ENCODE measurements around the gene MSI2. TPM values are rescaled to one million over a fixed set of nuclear protein-coding genes. Genes with fewer than 3 reads are reported as not detected.
"Not testable (repeated sequence)": the region's sequence is repeated elsewhere in the genome, so short reads cannot be mapped to it uniquely, and the experiment has no call there.

The MSI2 gene
- total RNA-seq, result 10 to 100 TPM; 54.1 to 74.8 TPM

DNA sequence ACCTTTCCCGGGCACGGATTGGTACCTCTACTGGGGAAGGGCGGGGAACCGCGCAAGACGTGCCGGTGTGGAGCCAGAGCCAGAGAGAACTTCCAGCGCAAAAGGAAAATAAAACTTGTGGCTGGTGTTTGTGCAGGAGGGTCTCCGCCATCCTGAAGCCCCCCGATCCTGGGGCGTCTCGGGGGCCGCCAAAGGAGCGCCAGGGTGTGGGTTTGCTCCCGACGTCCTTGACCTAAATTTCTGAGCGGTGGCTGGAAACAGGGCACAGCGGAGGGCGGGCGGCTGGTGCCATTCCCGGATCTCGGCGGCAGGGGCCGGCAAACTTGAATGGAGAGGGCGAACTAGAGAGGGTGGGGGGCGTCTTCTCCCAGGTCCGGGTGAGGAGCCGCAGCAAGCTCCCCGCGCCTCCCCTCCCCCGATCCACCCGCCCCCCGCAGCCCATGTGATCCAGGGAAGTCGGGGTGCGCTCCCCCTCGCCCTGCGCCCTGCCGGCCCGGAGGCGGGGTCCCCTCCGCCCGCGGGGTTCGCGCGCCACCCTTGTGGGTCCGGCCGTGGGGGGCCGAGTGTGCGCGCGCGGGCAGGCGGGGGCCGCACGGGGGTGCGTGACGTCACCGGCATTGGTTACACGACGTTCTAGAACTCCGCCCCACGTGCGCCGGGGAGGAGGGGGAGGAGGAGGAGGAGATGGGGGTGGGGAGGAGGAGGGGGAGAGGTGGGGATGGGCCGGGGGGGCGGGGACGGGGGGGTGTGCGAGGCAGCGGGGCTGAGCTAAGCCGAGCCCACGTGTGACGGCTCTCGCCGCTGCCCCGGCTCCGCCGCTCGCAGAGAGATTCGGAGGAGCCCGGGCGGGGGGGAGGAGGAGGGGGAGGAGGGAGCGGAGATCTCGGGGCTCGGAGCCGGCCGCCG is at the start of gene MSI2:
TSS of gene MSI2 (plus strand) at position 748 of the 906 bp plus-strand sequence. CDS start 220 bp downstream, outside the sequence.
- Mint-ChIP-seq H3K27ac (peak within 1 kb of the TSS; percentile 88 to 94), H3K9me3 (no peaks in the 10 kb centered on the region), H3K36me3 (peaks cover 14 to 24% of the 10 kb centered on the region in 2 donors)
- ATAC-seq (peak; percentile 69 to 82), DNase-seq (ENCODE audit: low spot score in 2 of 2) (peak; percentile 77 to 79)

DNA sequence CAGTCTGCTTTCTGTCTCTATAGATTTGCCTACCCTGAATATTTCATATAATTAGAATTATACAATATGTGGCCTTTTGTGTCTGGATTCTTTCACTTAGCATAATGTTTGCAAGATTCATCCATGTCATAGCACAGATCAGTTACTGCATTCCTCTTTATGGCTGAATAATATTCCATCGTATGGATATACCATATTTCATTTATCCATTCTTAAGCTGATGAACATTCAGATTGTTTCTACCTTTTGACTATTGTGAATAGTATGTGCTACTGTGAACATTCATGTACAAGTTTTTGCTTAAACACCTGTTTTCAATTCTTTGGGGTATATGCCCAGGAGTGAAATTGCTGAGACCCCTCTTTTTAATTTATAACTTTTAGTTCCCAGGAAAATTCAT is 49.4 kb upstream of the MSI2 start:
- ATAC-seq (no peak), DNase-seq (ENCODE audit: low spot score in 2 of 2) (no peak)
- Mint-ChIP-seq H3K36me3 (peaks cover 0 to 7% of the 10 kb centered on the region in 2 donors), H3K27ac (no peak overlapping the region), H3K9me3 (peaks cover 0 to 10% of the 10 kb centered on the region in 2 donors)

DNA sequence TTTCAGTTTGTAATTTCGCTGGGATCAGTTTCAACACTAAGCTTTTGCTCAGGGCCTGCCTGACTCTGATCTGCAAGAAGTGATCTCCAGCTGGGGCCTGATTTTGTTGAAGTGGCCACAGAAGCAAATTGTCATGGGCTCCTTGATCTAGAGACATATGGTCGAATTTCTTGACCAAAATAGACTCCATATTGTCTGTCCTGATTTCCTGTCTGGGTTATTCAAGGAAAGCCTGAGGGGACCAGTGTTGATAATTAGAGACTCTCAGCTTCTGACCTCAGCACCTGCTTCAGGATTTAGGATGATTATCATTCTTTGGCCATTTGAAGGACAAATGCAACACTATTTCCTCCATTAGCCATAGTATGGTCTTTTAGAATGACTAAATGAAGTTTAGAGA is 48.9 kb upstream of the MSI2 start:
- H3K9me3 Mint-ChIP-seq, result peaks cover 0 to 10% of the 10 kb centered on the region in 2 donors
- DNase-seq (ENCODE audit: low spot score in 2 of 2) (no peak), ATAC-seq (no peak)
- H3K27ac Mint-ChIP-seq, result no peak overlapping the region
- H3K36me3 Mint-ChIP-seq, result peaks cover 0 to 7% of the 10 kb centered on the region in 2 donors

DNA sequence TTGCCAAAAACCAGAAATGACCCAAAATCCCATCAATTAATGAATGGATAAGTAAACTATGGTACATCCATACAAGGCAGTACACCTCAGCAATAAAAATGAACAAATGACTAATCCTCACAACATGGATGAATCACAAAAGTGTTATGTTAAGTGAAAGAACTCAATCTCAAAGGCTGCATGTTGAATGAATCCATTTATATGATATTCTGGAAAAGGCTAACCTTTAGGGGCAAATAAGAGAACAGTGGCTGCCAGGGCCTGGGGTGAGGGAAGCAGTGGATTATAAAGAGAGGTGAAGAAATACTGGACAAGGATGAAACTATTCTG is 46.1 kb upstream of the MSI2 start:
- ATAC-seq, result peak in 1 of 2 donors; percentile 7
- H3K36me3 Mint-ChIP-seq, result peaks cover 0 to 7% of the 10 kb centered on the region in 2 donors
- H3K27ac Mint-ChIP-seq, result no peak overlapping the region
- DNase-seq (ENCODE audit: low spot score in 2 of 2), result no peak
- H3K9me3 Mint-ChIP-seq, result peaks cover 0 to 10% of the 10 kb centered on the region in 2 donors

DNA sequence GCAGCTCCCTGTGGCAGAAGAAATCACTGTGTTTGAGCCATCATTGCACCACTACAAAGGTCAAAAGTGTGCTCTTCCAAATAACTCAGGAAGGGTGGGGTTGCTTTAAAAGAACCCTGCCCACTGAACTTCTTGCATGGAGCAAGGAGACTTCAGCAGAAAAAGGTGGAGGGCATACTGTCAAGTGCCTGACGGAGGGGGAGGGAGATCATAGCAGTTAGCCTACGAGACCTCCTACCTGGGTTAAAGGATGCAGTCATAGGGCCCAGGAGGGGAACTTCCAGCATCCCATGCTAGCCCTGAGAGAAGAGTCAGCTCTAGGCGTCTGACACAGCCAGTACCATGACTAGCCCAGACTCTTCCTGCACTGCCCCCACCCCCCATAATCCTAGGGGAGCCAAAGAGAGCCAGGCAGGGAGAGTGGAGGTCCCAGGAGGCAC is 45.3 kb upstream of the MSI2 start:
- Mint-ChIP-seq H3K27ac (no peak overlapping the region), H3K36me3 (peaks cover 0 to 7% of the 10 kb centered on the region in 2 donors), H3K9me3 (peaks cover 0 to 10% of the 10 kb centered on the region in 2 donors)
- DNase-seq (ENCODE audit: low spot score in 2 of 2), result no peak
- ATAC-seq, result no peak

DNA sequence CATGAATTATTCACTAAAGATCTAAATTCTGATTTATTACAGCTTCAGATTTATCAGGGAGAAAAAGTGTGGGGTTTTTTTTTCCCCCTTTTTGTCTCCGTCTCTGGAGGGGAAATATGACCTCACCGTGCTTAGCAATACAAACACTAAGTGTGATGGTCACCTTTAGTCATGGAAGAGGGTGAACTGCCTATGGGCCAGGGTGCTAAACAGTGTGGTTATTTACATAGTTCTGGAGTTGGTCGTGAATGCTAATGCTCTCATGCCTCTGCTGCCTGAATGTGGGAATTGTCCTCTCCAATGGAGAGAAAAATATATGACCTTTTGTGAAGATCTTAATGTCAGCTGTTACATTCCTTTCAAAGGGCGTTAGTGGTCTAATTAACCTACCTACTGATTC is 44.8 kb upstream of the MSI2 start:
- peaks cover 0 to 7% of the 10 kb centered on the region in 2 donors for H3K36me3 Mint-ChIP-seq
- peaks cover 0 to 10% of the 10 kb centered on the region in 2 donors for H3K9me3 Mint-ChIP-seq
- H3K27ac Mint-ChIP-seq, result no peak overlapping the region
- no peak for DNase-seq (ENCODE audit: low spot score in 2 of 2)
- ATAC-seq, result no peak

DNA sequence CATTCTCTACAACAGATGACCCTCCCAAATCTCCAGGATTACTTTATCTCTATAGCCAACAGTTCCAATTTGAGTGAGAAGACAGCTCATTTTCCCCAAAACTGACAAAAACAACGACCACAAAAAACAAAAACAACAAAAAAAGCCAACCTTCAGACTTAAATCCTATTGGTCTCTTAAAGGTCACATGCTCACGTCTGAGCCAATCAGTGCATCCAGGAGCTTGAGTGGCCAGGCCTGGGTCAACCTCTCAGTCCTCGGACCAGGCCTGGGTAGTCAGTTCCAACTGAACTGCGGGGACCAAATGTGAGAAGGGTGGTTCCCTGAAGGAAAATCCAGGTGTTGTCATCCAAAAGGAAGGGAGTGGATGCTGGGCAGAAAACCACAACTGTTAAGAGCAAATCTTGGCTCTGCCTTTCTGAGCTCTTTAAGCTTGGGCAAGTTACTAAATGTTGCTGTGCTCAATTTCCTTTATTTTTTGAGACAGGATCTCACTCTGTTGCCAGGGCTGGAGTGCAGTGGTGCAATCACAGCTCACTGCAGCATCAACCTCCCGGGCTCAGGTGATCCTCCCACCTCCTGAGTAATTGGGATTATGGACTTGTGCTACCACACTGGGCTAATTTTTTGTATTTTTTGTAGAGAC is 43.0 kb upstream of the MSI2 start:
- ATAC-seq (no peak), DNase-seq (ENCODE audit: low spot score in 2 of 2) (no peak)
- peaks cover 0 to 1% of the 10 kb centered on the region in 2 donors for H3K36me3 Mint-ChIP-seq
- H3K27ac Mint-ChIP-seq, result no peak overlapping the region
- peaks cover 0 to 5% of the 10 kb centered on the region in 2 donors for H3K9me3 Mint-ChIP-seq

DNA sequence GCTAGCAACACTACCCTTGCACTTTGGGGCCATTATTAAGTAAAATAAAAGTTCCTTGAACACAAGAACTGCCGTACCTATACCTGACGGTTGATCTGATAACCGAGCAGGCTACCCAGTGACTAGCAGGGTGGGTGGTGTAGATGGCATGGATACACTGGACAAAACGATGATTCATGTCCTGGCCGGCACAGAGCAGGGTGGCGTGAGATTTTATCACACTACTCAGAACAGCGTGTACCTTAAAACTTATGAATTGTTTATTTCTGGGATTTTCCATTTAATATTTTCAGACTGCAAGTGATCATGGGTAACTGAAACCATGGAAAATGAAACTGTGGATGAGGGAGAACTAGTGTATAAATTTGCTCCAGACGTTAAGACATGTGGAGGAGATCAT is 41.0 kb upstream of the MSI2 start:
- ATAC-seq (no peak), DNase-seq (ENCODE audit: low spot score in 2 of 2) (no peak)
- no peaks in the 10 kb centered on the region for H3K36me3 Mint-ChIP-seq
- H3K9me3 Mint-ChIP-seq, result no peaks in the 10 kb centered on the region
- no peak overlapping the region for H3K27ac Mint-ChIP-seq

DNA sequence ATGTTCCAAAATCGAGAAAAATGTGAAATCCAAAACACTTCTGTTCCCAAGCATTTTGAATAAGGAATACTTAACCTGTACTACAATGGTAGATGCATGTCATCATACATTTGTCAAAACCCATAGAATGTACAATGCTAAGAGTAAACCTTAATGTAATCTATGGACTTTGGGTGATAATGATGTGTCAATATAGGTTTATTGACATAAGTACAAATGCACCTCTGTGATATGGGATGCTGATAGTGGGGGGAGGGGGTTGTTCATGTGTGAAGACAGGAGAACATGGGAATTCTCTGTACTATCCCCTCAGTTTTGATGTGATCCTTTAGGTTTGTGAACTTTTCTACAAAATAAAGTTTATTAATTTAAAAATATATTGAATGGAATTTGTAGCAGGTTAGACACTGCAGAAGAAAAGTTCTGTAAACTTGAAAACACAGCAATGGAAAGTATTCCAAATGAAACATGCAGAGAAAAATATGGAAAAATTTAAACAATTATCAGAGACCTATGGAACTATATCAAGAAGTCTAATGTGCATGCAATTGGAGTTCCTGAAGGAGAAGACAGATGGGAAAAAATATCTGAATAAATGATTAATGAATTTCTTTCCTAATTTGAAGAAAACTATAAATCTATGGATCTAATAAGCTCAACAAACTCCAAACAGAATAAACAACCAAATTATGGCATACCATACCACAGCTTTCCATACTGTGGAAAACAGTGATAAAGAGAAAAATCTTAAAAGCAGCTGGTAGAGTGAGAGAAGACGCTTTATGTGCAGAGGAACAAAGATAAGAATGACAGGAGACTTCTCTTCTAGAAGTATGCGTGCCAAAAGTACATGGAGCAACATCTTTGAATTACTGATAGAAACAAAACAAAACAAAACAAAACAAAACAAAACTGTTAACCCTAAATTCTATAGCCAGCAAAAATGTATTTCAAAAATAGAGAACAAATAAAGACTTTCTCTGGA is 34.7 kb upstream of the MSI2 start:
- peaks cover 0 to 13% of the 10 kb centered on the region in 2 donors for H3K9me3 Mint-ChIP-seq
- ATAC-seq (no peak), DNase-seq (ENCODE audit: low spot score in 2 of 2) (no peak)
- H3K36me3 Mint-ChIP-seq, result no peaks in the 10 kb centered on the region
- no peak overlapping the region for H3K27ac Mint-ChIP-seq

DNA sequence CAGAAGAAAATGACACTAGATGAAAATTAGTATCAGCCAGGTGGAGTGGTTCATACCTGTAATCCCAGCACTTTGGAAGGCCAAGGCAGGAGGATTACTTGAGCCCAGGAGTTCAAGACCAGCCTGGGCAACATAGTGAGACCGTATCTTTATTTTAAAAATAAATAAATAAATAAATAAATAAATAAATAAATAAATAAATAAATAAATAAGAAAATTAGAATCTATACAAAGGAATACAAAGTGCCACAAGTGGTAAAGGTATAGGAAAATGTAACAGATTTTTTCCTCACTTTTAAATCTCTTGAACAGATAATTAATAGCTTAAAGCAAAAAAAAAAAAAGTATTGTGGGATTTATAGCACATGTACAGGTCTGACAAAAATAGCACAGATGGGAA is 33.9 kb upstream of the MSI2 start:
- H3K36me3 Mint-ChIP-seq; DNase-seq (ENCODE audit: low spot score in 2 of 2); H3K27ac Mint-ChIP-seq; ATAC-seq: not testable (repeated sequence)
- H3K9me3 Mint-ChIP-seq, result peaks cover 0 to 13% of the 10 kb centered on the region in 2 donors

DNA sequence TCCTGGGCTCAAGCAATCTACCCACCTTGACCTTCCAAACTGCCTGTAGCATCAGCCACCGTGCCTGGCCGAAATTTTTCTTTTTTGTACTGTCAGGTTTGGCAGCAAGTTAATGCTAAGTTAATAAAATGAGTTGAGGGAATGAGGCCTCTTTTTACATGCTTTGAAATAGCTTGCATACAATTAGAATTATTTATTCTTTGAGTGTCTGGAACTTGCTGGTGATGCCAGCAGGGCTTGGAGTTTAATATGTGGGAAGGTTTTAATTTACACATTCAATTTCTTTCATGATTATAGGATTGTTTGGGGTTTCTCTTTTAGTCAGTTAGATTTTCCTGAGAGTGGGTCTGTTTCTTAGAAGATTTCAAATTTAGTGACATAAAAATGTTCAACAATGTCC is 31.2 kb upstream of the MSI2 start:
- no peaks in the 10 kb centered on the region for H3K36me3 Mint-ChIP-seq
- no peak overlapping the region for H3K27ac Mint-ChIP-seq
- ATAC-seq, result no peak
- H3K9me3 Mint-ChIP-seq, result peaks cover 0 to 13% of the 10 kb centered on the region in 2 donors
- no peak for DNase-seq (ENCODE audit: low spot score in 2 of 2)

DNA sequence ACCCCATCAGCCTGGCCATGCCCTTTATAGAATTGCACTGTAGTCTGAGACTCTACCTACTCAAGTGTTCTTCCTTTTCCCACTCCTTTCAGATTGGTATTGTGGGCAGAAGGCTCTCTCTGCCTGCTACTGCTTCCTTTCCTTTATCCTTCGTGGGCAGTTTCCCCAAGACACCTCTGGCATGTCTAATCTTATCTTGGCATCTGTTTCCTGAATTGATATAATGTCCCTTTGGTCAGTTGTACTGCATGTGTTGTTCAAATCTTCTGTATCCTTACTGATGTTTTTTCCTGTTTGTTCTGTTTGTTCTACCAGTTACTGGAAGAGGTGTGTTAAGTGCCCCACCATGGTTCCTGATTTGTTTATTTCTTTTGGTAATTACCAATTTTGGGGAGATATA is 29.5 kb upstream of the MSI2 start:
- no peak for ATAC-seq

DNA sequence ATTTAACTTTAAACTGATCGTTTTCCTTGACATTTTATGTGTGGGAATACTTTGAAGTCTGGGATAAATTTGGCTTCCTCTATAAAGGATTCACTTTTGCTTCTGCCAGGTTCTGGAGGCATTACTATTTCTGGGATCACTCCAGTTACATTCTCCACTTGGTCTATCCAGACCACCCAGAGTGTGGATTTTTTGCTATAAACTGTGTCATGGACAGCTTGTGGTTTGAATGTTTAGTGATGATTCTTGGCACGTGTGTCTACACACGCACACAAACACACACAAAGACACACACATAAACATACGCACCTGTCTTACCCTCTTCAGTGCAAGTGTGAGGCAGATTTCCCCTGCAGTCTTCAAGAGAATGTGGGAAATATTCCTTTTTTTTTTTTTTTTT is 27.4 kb upstream of the MSI2 start:
- DNase-seq (ENCODE audit: low spot score in 2 of 2), result no peak

More for the DNA sequence above, 29.5 kb upstream of the MSI2 start:
- H3K9me3 Mint-ChIP-seq, result peaks cover 0 to 5% of the 10 kb centered on the region in 2 donors
- DNase-seq (ENCODE audit: low spot score in 2 of 2), result no peak
- H3K36me3 Mint-ChIP-seq, result no peaks in the 10 kb centered on the region
- H3K27ac Mint-ChIP-seq, result no peak overlapping the region

DNA sequence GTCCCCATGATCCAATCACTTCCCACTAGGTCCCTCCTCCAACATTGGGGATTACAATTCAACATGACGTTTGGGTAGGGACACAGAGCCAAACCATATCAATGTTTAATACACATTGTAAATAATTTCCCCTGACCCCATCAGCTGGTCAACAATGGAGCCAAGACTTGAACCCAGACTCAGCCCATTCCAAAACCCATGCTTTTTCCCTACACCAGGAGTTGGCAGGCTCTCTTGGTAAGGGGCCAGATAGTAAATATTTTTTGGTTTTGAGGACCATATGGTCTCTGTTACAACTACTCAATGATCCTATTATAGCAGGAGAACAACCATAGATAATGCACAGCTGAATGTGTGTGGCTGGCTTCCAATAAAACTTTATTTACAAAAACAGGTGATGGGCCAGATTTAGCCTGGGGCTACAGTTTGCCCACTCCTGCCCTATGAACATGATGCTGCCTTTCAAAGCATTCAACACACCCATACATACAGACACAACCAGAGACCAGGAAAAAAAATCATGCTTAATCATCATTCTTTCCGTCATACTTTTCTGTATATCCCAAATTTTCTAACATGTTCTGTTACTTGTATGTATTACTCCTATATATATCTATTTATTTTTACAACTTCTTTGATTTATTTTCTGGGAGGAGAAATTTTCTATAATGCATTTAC is 22.1 kb upstream of the MSI2 start:
- ATAC-seq, result no peak
- Mint-ChIP-seq H3K36me3 (no peaks in the 10 kb centered on the region), H3K9me3 (no peaks in the 10 kb centered on the region), H3K27ac (no peak overlapping the region)
- no peak for DNase-seq (ENCODE audit: low spot score in 2 of 2)

More for the DNA sequence above, 27.4 kb upstream of the MSI2 start:
- no peak for ATAC-seq
- Mint-ChIP-seq H3K36me3 (no peaks in the 10 kb centered on the region), H3K9me3 (no peaks in the 10 kb centered on the region), H3K27ac (no peak overlapping the region)

DNA sequence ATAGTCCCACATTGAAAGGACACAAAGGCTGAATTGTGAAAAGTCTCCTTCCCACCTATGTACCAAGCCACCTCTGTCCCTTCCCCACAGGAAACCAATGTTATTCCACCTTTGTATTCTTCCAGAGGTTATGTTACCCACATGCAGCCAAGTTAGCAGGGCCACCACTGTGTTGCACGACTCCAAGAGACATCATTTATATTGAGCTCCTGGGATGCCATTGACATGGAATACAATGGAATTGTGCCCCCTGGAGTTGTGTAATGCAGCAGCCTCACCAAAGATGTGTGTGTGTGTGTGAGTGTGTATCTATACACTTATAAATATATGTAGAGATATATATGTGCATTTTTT is 21.6 kb upstream of the MSI2 start:
- Mint-ChIP-seq H3K27ac (no peak overlapping the region), H3K36me3 (no peaks in the 10 kb centered on the region), H3K9me3 (no peaks in the 10 kb centered on the region)
- ATAC-seq, result no peak
- no peak for DNase-seq (ENCODE audit: low spot score in 2 of 2)

DNA sequence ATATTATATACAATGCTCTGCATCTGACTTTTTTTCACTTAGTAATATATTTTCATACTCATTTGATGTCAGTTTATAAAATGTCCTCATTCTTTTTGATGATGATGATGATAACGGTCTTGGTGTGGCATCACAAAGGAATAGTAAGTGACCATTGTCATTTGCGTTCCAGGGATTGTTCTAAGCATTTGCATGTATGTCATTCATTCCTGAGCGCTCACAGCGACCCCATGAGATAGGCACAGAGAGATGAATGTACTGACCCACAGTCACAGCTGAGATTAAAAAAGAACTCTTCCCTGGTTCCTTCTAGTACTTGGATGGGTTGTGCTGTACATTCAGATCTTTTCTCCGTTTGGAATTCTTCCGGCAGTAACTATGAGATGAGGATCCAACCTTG is 21.2 kb upstream of the MSI2 start:
- ATAC-seq (no peak), DNase-seq (ENCODE audit: low spot score in 2 of 2) (no peak)
- Mint-ChIP-seq H3K36me3 (no peaks in the 10 kb centered on the region), H3K9me3 (no peaks in the 10 kb centered on the region), H3K27ac (no peak overlapping the region)
